HEK293 (cell line): ENCODE results near the gene OPN1SW.
A peak's percentile ranks its signal among the peaks of the same experiment; 100 is the strongest.

Experiments used
- CTCF ChIA-PET: fragments of 350-600 bp; formaldehyde crosslinking; extraction: SDS; loops from one replicate; lab custom pipeline; 2021; ENCODE audit warnings: antibody characterized with exemption; lab: Yijun Ruan, JAX
- POLR2A ChIA-PET: fragments of 300-600 bp; formaldehyde crosslinking; extraction: SDS; loops from one replicate; lab custom pipeline; 2020; ENCODE audit warnings: antibody characterized with exemption, inconsistent platforms; lab: Yijun Ruan, JAX
- H3K27ac ChIP-seq: fragments of 200-500 bp; sonication (Bioruptor generic); 2 replicates; pipeline ENCODE4 v1.5.1; 2014; ENCODE audit warnings: low read depth, low read length, control low read depth, inconsistent platforms; ENCODE audit errors: extremely low read depth
- H3K36me3 ChIP-seq, 2 experiments: fragments of 200-500 bp in 1 of 2; sonication (Bioruptor generic) in 1 of 2; 1 replicate in 1 of 2; 2 replicates in 1 of 2; pipeline ENCODE4 v1.5.1; 2014 to 2017; ENCODE audit warnings: inconsistent platforms in 2 of 2, low read length in 2 of 2; ENCODE audit not compliant: control insufficient read depth in 2 of 2, insufficient read depth in 1 of 2
- H3K4me1 ChIP-seq: fragments of 200-500 bp; sonication (Bioruptor generic); 2 replicates; pipeline ENCODE4 v1.5.1; 2014; ENCODE audit warnings: mild to moderate bottlenecking, low read length, inconsistent platforms; ENCODE audit not compliant: control insufficient read depth, insufficient read depth
- H3K4me3 ChIP-seq: 2 replicates; pipeline ENCODE4 v1.5.1; 2011; ENCODE audit warnings: low read depth, mild to moderate bottlenecking, control low read depth, low read length, moderate library complexity
- H3K9me3 ChIP-seq: fragments of 200-500 bp; sonication (Bioruptor generic); 2 replicates; pipeline ENCODE4 v1.5.1; 2014; ENCODE audit warnings: low read depth, low read length, inconsistent platforms; ENCODE audit not compliant: control insufficient read depth, insufficient read depth
- BCL11B ChIP-seq: fragments of 450-650 bp; formaldehyde crosslinking; IDR thresholded peaks from 2 replicates; pipeline ENCODE4 v1.5.1; 2016; ENCODE audit warnings: low read depth, missing biosample characterization, missing genetic modification characterization
- KLF17 ChIP-seq: fragments of 450-650 bp; formaldehyde crosslinking; IDR thresholded peaks from 2 replicates; pipeline ENCODE4 v1.5.1; 2016; ENCODE audit warnings: missing biosample characterization, missing genetic modification characterization
- KLF8 ChIP-seq: fragments of 450-650 bp; formaldehyde crosslinking; IDR thresholded peaks from 2 replicates; pipeline ENCODE4 v1.5.1; 2016; ENCODE audit warnings: missing biosample characterization, missing genetic modification characterization
- REPIN1 ChIP-seq: fragments of 450-650 bp; formaldehyde crosslinking; IDR thresholded peaks from 2 replicates; pipeline ENCODE4 v1.5.1; 2017; ENCODE audit warnings: missing biosample characterization, missing genetic modification characterization, low read depth
- SCRT1 ChIP-seq: fragments of 450-650 bp; formaldehyde crosslinking; IDR thresholded peaks from 2 replicates; pipeline ENCODE4 v1.5.1; 2016; ENCODE audit warnings: missing biosample characterization, missing genetic modification characterization, borderline replicate concordance
- WT1 ChIP-seq: fragments of 450-650 bp; formaldehyde crosslinking; IDR thresholded peaks from 2 replicates; pipeline ENCODE4 v1.5.1; 2016; ENCODE audit warnings: missing biosample characterization, missing genetic modification characterization
- YY2 ChIP-seq: fragments of 450-650 bp; formaldehyde crosslinking; IDR thresholded peaks from 2 replicates; pipeline ENCODE4 v1.5.1; 2016; ENCODE audit warnings: missing biosample characterization, missing genetic modification characterization
- ZBTB17 ChIP-seq: fragments of 450-650 bp; formaldehyde crosslinking; IDR thresholded peaks from 2 replicates; pipeline ENCODE4 v1.5.1; 2016; ENCODE audit warnings: missing biosample characterization, missing genetic modification characterization
- ZBTB26 ChIP-seq: fragments of 450-650 bp; formaldehyde crosslinking; optimal IDR thresholded peaks from 2 replicates; pipeline ENCODE3; 2016; ENCODE audit warnings: missing biosample characterization, mild to moderate bottlenecking, missing genetic modification characterization
- ZBTB8A ChIP-seq: fragments of 450-650 bp; formaldehyde crosslinking; IDR thresholded peaks from 2 replicates; pipeline ENCODE4 v1.5.1; 2016; ENCODE audit warnings: missing biosample characterization, missing genetic modification characterization
- ZNF10 ChIP-seq: fragments of 450-650 bp; formaldehyde crosslinking; IDR thresholded peaks from 2 replicates; pipeline ENCODE4 v1.5.1; 2017; ENCODE audit warnings: missing biosample characterization, missing genetic modification characterization
- ZNF140 ChIP-seq: fragments of 450-650 bp; formaldehyde crosslinking; IDR thresholded peaks from 2 replicates; pipeline ENCODE4 v1.5.1; 2016; ENCODE audit warnings: missing biosample characterization, missing genetic modification characterization
- ZNF18 ChIP-seq: fragments of 450-650 bp; formaldehyde crosslinking; IDR thresholded peaks from 2 replicates; pipeline ENCODE4 v1.5.1; 2016; ENCODE audit warnings: missing biosample characterization, missing genetic modification characterization
- ZNF211 ChIP-seq: fragments of 450-650 bp; formaldehyde crosslinking; IDR thresholded peaks from 2 replicates; pipeline ENCODE4 v1.5.1; 2016; ENCODE audit warnings: low read depth, missing biosample characterization, missing genetic modification characterization
- ZNF274 ChIP-seq, 2 experiments: fragments of 200-500 bp in 1 of 2; fragments of 450-650 bp in 1 of 2; sonication (Bioruptor generic) in 1 of 2; formaldehyde crosslinking in 1 of 2; IDR thresholded peaks; 2 replicates each; pipeline versions ENCODE4 v1.5.1 to v1.6.1; 2014 to 2016; ENCODE audit warnings: borderline replicate concordance in 1 of 2, inconsistent platforms in 1 of 2, low read length in 1 of 2, missing biosample characterization in 1 of 2, missing genetic modification characterization in 1 of 2
- ZNF280D ChIP-seq: fragments of 450-650 bp; formaldehyde crosslinking; IDR thresholded peaks from 2 replicates; pipeline ENCODE4 v1.5.1; 2016; ENCODE audit warnings: missing biosample characterization, missing genetic modification characterization
- ZNF335 ChIP-seq: fragments of 450-650 bp; formaldehyde crosslinking; conservative IDR thresholded peaks from 2 replicates; pipeline ENCODE4 v1.5.1; 2016; ENCODE audit warnings: missing biosample characterization, missing genetic modification characterization
- ZNF366 ChIP-seq: fragments of 450-650 bp; formaldehyde crosslinking; conservative IDR thresholded peaks from 2 replicates; pipeline ENCODE4 v1.5.1; 2016; ENCODE audit warnings: missing biosample characterization, missing genetic modification characterization
- ZNF398 ChIP-seq: fragments of 450-650 bp; formaldehyde crosslinking; IDR thresholded peaks from 2 replicates; pipeline ENCODE4 v1.5.1; 2017; ENCODE audit warnings: missing biosample characterization, missing genetic modification characterization
- ZNF404 ChIP-seq: fragments of 450-650 bp; formaldehyde crosslinking; IDR thresholded peaks from 2 replicates; pipeline ENCODE4 v1.5.1; 2017; ENCODE audit warnings: missing biosample characterization, missing genetic modification characterization
- ZNF416 ChIP-seq: fragments of 450-650 bp; formaldehyde crosslinking; IDR thresholded peaks from 2 replicates; pipeline ENCODE4 v1.5.1; 2016; ENCODE audit warnings: missing biosample characterization, missing genetic modification characterization
- ZNF530 ChIP-seq: fragments of 450-650 bp; formaldehyde crosslinking; IDR thresholded peaks from 2 replicates; pipeline ENCODE4 v1.5.1; 2016; ENCODE audit warnings: low read depth, missing biosample characterization, missing genetic modification characterization
- ZNF571 ChIP-seq: fragments of 450-650 bp; formaldehyde crosslinking; IDR thresholded peaks from 2 replicates; pipeline ENCODE4 v1.5.0; 2017; ENCODE audit warnings: missing biosample characterization, missing genetic modification characterization
- ZNF621 ChIP-seq: fragments of 450-650 bp; formaldehyde crosslinking; IDR thresholded peaks from 2 replicates; pipeline ENCODE4 v1.5.1; 2017; ENCODE audit warnings: missing biosample characterization, missing genetic modification characterization
- ZNF664 ChIP-seq: fragments of 450-650 bp; formaldehyde crosslinking; IDR thresholded peaks from 2 replicates; pipeline ENCODE4 v1.5.1; 2016; ENCODE audit warnings: missing biosample characterization, missing genetic modification characterization
- ZNF777 ChIP-seq: fragments of 450-650 bp; formaldehyde crosslinking; IDR thresholded peaks from 2 replicates; pipeline ENCODE4 v1.5.1; 2017; ENCODE audit warnings: missing biosample characterization, missing genetic modification characterization, borderline replicate concordance
- ZNF791 ChIP-seq: fragments of 450-650 bp; formaldehyde crosslinking; IDR thresholded peaks from 2 replicates; pipeline ENCODE4 v1.5.1; 2016; ENCODE audit warnings: missing biosample characterization, missing genetic modification characterization
- ZSCAN4 ChIP-seq: fragments of 450-650 bp; formaldehyde crosslinking; IDR thresholded peaks from 2 replicates; pipeline ENCODE4 v1.5.1; 2017; ENCODE audit warnings: missing biosample characterization, missing genetic modification characterization

The OPN1SW gene

GRCh38 chr7:128791972-128792327, 16.4 kb upstream of the OPN1SW start:
- Histone ChIP-seq H3K36me3 (peaks cover 0 to 14% of the 10 kb centered on the region in 2 experiments; a peak in 2 of 3 replicates), H3K4me3 (peak overlapping the region; percentile 79), H3K9me3 (no peaks in the 10 kb centered on the region), H3K4me1 (peaks cover 2% of the 10 kb centered on the region; the same call in 1 of the 2 replicates), H3K27ac (peak overlapping the region; percentile 42; the same call in 1 of the 2 replicates)
- ChIA-PET POLR2A (interaction anchor here (1.3 to 1.9 kb wide), 2 partner anchors 9 to 53 kb away, joined by 4 to 7 read pairs; partner anchors contain the start of gene CALU), CTCF (no interaction called here)
- TF ChIP-seq ZNF274 (IDR thresholded peaks at IDR 0.05; ENCODE audit: low read length), result no peak
- TF ChIP-seq ZNF274 (tag by site-specific recombination; IDR thresholded peaks at IDR 0.05; ENCODE audit: borderline replicate concordance), result no peak
- no peak for TF ChIP-seq KLF8 (tag by site-specific recombination)
- TF ChIP-seq ZBTB8A, result 0 out of 2 replicates have a peak, but pooled peaks have one; percentile 27
- no peak for TF ChIP-seq KLF17 (tag by site-specific recombination)
- no peak for TF ChIP-seq ZNF140 (tag by site-specific recombination)
- TF ChIP-seq BCL11B, result no peak
- no peak for TF ChIP-seq WT1 (tag by site-specific recombination)
- TF ChIP-seq ZNF416, result no peak
- no peak for TF ChIP-seq ZNF280D
- no peak for TF ChIP-seq ZBTB26 (tag by site-specific recombination)
- no peak for TF ChIP-seq YY2
- TF ChIP-seq ZNF530, result no peak
- peak; percentile 56; the same call in 1 of the 2 replicates for TF ChIP-seq ZBTB17 (tag by site-specific recombination)
- TF ChIP-seq REPIN1, result no peak
- no peak for TF ChIP-seq ZNF621 (tag by site-specific recombination)
- TF ChIP-seq ZNF211 (tag by site-specific recombination), result no peak
- no peak for TF ChIP-seq ZSCAN4 (tag by site-specific recombination)
- TF ChIP-seq ZNF10 (tag by site-specific recombination), result no peak
- TF ChIP-seq ZNF18 (tag by site-specific recombination), result no peak
- no peak for TF ChIP-seq ZNF791 (tag by site-specific recombination)
- no peak for TF ChIP-seq ZNF404 (tag by site-specific recombination)
- TF ChIP-seq ZNF366 (tag by site-specific recombination), result no peak
- TF ChIP-seq ZNF571 (tag by site-specific recombination), result no peak
- no peak for TF ChIP-seq ZNF664 (tag by site-specific recombination)
- peak; percentile 30 for TF ChIP-seq ZNF335 (tag by site-specific recombination)
- TF ChIP-seq ZNF398 (tag by site-specific recombination), result peak; percentile 2
- TF ChIP-seq SCRT1 (tag by site-specific recombination), result no peak
- no peak for TF ChIP-seq ZNF777 (tag by site-specific recombination)
